Sigmoid colon (tissue), 4 donors: ENCODE results near the gene FOXN3.

Source experiments
- EP300 ChIP-seq, 4 donors: sonication (generic); formaldehyde crosslinking; IDR thresholded peaks; one replicate each; pipeline ENCODE4 v1.6.1; 2017; ENCODE audit warnings: antibody characterized with exemption in 4 of 4
- POLR2A ChIP-seq, 2 donors: fragments of 450-650 bp; IDR thresholded peaks; one replicate each; pipeline ENCODE4 v1.6.1; 2016; ENCODE audit warnings: antibody characterized with exemption in 2 of 2, mild to moderate bottlenecking in 2 of 2, moderate library complexity in 2 of 2
- POLR2AphosphoS5 ChIP-seq, 4 donors: sonication (generic); formaldehyde crosslinking; IDR thresholded peaks; one replicate each; pipeline ENCODE4 v1.6.1; 2017; ENCODE audit warnings: antibody characterized with exemption in 4 of 4
- TF ChIP-seq, protein P1 (sequence below), 4 experiments: fragments of 450-650 bp in 3 of 4; fragments of 200-600 bp in 1 of 4; IDR thresholded peaks; one replicate each; pipeline ENCODE4 v1.5.1; 2016 to 2019; ENCODE audit warnings: antibody characterized with exemption in 4 of 4, mild to moderate bottlenecking in 3 of 4, moderate library complexity in 2 of 4

DNA sequence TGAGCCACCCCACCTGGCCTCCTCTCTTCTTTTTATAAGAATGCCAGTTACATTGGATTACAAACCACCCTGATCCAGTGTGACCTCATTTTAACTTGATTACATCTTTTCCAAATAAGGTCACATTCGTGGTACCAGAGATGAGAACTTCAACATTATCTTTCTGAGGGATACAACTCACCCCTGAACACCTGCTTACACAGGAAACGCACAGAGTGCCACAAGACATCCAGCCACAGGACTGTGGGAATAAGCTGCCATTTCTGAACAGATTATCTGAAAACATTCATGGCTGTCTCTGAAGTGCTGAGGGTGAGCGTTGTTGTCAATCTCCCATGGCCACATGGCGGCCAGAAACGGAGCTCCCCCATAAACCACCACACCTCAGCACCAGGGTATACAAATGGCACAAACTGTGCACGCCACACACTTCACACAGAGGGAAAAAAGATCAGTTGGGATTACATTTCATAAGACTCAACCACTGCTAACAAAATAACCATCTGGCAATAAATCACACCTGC is 23.7 kb downstream of the FOXN3 start:
- TF ChIP-seq POLR2AphosphoS5 (IDR thresholded peaks at IDR 0.05): no peak
- TF ChIP-seq, protein P1, sequence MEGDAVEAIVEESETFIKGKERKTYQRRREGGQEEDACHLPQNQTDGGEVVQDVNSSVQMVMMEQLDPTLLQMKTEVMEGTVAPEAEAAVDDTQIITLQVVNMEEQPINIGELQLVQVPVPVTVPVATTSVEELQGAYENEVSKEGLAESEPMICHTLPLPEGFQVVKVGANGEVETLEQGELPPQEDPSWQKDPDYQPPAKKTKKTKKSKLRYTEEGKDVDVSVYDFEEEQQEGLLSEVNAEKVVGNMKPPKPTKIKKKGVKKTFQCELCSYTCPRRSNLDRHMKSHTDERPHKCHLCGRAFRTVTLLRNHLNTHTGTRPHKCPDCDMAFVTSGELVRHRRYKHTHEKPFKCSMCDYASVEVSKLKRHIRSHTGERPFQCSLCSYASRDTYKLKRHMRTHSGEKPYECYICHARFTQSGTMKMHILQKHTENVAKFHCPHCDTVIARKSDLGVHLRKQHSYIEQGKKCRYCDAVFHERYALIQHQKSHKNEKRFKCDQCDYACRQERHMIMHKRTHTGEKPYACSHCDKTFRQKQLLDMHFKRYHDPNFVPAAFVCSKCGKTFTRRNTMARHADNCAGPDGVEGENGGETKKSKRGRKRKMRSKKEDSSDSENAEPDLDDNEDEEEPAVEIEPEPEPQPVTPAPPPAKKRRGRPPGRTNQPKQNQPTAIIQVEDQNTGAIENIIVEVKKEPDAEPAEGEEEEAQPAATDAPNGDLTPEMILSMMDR (IDR thresholded peaks at IDR 0.05): no peak
- no peak for TF ChIP-seq POLR2A (IDR thresholded peaks at IDR 0.05)
- TF ChIP-seq EP300 (IDR thresholded peaks at IDR 0.05): no peak
